HTERT RPE-1 (cell line): ENCODE data around the gene CCDC197.

Experiments
- in situ Hi-C: fragments of 300-500 bp; cut with MboI; formaldehyde crosslinking; loops from 4 replicates; pipeline ENCODE4 v1.14.3; 2020; ENCODE audit warnings: low sequenced_read_pairs

The CCDC197 gene

DNA sequence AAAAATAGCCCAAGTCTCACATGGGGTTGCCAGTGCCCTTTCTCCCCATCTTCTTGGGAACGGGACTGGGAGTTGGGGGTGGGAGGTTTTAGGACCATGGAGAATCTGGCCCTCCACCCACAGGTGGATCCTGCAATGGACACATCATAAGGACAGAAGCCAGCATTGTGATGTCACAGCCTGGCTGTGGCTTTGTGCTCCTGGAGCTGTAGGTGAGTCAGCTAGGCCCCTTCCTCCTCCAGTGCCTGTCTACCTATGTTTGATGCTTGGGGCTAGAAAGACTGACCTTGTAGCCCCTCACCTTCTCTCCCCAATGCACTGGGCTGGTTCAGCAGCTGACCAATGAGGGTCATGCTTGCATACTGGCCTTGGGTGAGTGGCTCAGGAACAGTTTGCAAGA, at the start of gene CCDC197:
CCDC197 (plus strand) TSS at position 220 of the 400 bp plus-strand sequence. CDS start 831 bp downstream, outside the sequence.
- in situ Hi-C loops = no loop called here

GRCh38 chr14:93949511-93950075, 47.5 kb upstream of the CCDC197 start:
- in situ Hi-C loops = no loop called here

DNA sequence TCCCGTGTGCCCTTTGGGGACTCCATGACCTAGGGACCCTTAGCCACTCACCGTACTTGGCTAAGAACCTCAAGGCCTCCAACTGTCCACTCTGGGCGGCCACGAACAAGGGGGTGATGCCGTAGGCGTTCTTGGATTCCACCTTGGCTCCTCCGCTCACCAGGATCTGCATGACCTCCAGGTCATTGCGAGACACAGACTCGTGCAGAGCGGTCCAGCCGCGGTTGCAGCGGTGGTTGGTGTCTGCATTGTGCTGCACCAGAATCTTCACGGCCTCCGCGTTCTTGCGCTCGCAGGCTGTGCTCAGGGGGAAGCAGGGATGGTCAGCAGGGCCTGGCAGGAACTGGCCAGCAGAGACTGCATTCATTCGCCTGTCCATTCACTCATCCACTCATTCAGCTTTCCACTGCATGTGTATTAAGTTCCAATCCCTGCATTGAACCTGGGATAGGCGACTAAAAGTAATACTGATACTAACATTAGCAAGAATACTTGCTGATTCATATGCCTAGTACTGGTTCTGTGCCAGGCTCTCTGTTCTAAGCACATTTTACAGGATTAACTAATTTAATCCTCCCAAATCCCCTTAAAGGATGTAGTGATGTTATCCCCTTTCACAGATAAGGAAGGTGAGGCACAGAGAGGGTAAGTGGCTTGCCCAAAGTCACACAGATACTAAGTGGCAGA, 46.0 kb upstream of the CCDC197 start:
- in situ Hi-C loops = no loop called here

DNA sequence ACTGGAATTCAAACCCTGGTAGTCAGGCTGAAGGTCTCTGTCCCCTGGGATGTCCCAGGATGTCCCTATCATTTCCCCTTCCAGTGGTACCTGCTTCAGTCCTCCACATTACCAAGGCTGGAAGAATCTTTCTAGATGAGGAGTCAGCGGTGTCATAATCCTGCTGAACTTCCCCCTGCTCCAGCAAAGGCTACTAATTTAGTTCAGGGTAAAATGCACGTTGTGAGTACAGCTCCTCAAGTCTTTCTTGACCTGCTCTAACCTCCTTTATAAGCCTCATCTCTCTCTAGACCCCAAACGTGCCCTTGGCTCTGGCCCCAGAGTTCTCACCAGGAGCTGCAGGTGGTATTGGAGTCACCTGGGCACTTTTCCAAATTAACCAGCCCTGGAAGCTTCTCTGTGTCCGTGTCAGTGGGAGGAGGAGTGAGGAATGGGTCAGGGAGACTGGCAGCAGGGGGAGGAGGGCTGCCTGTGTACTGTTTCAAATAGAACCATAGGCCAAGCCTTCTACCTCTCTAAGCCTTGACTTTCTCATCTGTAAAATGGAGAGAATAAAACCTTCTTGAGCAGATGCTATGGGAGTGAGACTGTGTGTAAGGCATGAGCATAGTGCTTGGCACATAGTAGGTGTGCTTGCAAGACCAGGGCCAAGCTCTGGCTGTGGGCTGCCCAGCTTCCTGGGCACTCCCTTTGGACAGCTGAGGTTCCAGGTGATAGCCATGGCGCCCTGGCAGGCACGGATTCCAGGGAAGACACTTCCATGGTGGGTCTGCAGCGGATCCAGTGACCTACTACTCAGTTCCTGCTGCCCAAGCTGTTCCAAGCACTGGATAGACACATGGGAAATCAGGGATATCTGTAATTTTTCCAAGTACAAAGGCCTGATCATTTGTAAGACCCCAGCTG, 45.2 kb upstream of the CCDC197 start:
- in situ Hi-C loops = no loop called here

- in situ Hi-C loops = no loop called here
Observed at GRCh38 chr14:93952829-93953228, 44.3 kb upstream of the CCDC197 start.

DNA sequence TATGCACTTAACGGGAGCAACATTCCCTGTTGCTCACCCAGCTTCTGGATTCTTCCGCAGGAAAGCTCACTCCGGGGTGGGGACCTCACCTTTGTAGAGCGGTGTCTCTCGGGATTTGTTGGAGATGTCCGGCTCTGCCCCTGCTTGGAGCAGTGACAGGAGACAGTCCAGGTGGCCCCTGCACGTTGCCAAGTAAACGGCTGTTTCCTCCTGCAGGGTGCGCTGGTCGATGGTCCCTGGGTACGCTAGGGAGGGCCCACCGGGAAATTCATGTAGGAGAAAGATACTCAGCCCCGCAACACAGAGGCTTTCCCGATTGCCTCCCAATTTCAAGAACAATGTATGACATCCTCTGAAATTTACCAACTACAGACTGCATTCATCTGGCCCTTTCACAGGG, 43.8 kb upstream of the CCDC197 start:
- in situ Hi-C loops = no loop called here

GRCh38 chr14:93953739-93954515, 43.2 kb upstream of the CCDC197 start:
- in situ Hi-C loops = no loop called here

GRCh38 chr14:93954516-93954830, 42.6 kb upstream of the CCDC197 start:
- in situ Hi-C loops = no loop called here

GRCh38 chr14:93954900-93955849, 41.9 kb upstream of the CCDC197 start:
- in situ Hi-C loops = no loop called here

- in situ Hi-C loops = no loop called here
Observed at GRCh38 chr14:93955850-93956481, 41.1 kb upstream of the CCDC197 start.

DNA sequence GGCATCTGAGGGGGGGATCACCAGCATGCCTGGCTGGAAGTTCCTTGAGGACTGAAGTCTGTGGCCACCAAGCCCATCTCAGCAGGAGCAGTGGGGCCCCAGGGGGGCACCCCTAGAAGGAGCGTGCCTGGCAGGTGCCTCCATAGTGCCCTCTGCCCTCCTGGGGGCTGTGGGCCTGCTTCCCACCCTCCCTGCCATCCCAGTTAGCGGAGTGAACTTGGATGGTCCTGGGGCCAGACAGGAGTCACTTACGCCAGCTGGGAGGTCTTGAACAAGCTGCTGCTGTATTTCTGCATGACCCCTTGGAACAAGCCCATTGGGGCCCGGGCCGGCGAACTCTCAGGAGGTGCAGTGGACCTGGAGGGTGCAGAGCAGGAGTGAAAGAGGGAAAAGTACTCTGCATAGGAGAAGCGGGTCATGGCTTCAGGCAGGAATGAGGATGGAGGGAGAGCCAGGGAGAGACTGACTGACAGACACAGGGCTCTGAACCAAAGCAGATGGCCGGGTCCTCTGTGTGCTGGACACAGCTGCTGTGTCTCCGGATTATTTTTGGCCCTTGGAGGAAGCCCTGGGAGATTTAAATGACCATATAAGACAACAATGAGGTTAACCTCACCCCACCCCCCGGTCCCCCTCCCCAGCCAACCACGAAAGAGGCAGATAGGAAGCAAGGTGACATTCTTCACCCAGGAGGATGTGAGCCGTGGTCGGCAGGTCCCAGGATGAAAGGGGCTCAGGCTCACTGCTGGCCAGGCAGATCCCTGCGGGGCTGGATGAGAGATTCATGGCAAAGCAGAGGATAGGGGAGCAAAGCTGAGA, 40.4 kb upstream of the CCDC197 start:
- in situ Hi-C loops = no loop called here

DNA sequence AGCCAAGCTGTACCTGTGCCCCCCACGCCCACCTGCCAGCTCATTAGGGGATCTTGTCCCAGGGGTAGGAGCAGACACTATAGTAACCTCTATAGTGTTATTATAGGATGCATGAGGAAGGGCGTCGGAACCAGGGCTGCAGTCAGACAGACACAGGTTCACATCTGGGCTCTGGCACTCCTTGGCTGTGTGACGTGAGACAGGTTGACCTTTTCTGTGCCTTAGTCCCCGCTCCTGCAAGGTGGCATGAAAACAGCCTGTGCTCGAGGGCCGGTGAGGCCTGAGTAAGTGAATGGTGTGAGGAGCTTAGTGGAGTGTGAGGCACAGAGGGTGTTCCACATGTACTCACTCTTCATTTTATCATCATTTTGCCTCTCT, 39.8 kb upstream of the CCDC197 start:
- in situ Hi-C loops = no loop called here

GRCh38 chr14:93957751-93958566, 39.1 kb upstream of the CCDC197 start:
- in situ Hi-C loops = no loop called here

- in situ Hi-C loops = no loop called here
Observed at GRCh38 chr14:93958567-93959238, 38.4 kb upstream of the CCDC197 start.

GRCh38 chr14:93959239-93960107, 37.6 kb upstream of the CCDC197 start:
- in situ Hi-C loops = no loop called here

DNA sequence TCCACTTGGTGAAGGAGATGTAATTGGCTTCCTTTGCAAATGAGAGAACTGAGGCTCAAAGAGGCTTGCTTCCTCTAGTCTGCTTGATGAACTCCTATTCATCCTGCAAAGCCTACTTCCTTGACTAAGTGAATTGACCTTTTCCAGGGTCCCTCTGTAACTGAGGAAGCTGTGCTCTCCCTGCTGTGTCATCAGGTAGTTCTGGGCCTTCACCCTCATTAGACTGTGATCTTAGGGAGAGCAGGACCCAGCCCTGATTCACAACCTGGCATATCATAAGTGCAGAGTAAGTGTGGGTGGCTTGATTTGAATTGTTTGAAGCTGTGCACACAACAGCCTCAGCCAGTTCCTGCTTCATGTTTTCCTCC, 37.0 kb upstream of the CCDC197 start:
- in situ Hi-C loops = no loop called here
